ENCODE results near the gene WDFY4.

WDFY4 gene

DNA sequence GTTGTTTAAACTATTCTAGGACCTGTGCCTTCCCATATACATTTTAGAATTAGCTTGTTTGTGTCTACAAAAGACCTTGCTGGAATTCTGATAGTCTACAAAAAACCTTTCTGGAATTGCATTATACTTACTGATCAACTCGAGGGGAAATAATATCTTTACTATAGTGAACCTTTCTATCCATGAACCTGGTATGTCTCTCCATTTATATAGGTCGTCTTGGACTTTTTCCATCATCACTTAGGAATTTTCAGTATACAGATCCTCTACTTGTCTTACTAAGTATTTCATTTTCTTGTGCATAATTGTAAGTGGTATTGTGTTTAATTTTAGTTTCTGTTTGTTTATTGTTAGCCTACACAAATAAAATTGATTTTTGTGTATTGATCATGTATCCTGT, 101.1 kb downstream of the WDFY4 start:
- TF ChIP-seq TEAD4 (IDR thresholded peaks at IDR 0.05) (no peak), REST (IDR thresholded peaks at IDR 0.05; ENCODE audit: low read depth) (no peak), RAD21 (IDR thresholded peaks at IDR 0.05; ENCODE audit: low read depth) (no peak), FOXM1 (IDR thresholded peaks at IDR 0.05; ENCODE audit: borderline replicate concordance, low read depth) (no peak), TCF12 (IDR thresholded peaks at IDR 0.05; ENCODE audit: low read depth) (no peak), YY1 (IDR thresholded peaks at IDR 0.05; ENCODE audit: low read depth) (no peak)
- TF ChIP-seq, protein P1, sequence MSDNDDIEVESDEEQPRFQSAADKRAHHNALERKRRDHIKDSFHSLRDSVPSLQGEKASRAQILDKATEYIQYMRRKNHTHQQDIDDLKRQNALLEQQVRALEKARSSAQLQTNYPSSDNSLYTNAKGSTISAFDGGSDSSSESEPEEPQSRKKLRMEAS (IDR thresholded peaks at IDR 0.05) = no peak

- TF ChIP-seq, protein P1 (IDR thresholded peaks at IDR 0.05) = no peak
- TF ChIP-seq TEAD4 (IDR thresholded peaks at IDR 0.05) = no peak
- TF ChIP-seq NFIC (IDR thresholded peaks at IDR 0.05) = no peak
- TF ChIP-seq CREB1 (IDR thresholded peaks at IDR 0.05; ENCODE audit: low read depth) = no peak
- no peak for TF ChIP-seq CEBPB (IDR thresholded peaks at IDR 0.05)
- TF ChIP-seq EGR1 (IDR thresholded peaks at IDR 0.05) = no peak
- TF ChIP-seq REST (IDR thresholded peaks at IDR 0.05; ENCODE audit: low read depth) = no peak
- TF ChIP-seq FOXM1 (IDR thresholded peaks at IDR 0.05; ENCODE audit: borderline replicate concordance, low read depth) = no peak
- no peak for TF ChIP-seq RAD21 (IDR thresholded peaks at IDR 0.05; ENCODE audit: low read depth)
- TF ChIP-seq, protein P2, sequence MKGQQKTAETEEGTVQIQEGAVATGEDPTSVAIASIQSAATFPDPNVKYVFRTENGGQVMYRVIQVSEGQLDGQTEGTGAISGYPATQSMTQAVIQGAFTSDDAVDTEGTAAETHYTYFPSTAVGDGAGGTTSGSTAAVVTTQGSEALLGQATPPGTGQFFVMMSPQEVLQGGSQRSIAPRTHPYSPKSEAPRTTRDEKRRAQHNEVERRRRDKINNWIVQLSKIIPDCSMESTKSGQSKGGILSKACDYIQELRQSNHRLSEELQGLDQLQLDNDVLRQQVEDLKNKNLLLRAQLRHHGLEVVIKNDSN (IDR thresholded peaks at IDR 0.05) = no peak
- TF ChIP-seq TCF12 (IDR thresholded peaks at IDR 0.05; ENCODE audit: low read depth) = no peak
- TF ChIP-seq EP300 (IDR thresholded peaks at IDR 0.05; ENCODE audit: borderline replicate concordance) = no peak
- no peak for TF ChIP-seq TAF1 (IDR thresholded peaks at IDR 0.05; ENCODE audit: low read depth)
Observed at GRCh38 chr10:48786606-48787282, 102.1 kb downstream of the WDFY4 start.

DNA sequence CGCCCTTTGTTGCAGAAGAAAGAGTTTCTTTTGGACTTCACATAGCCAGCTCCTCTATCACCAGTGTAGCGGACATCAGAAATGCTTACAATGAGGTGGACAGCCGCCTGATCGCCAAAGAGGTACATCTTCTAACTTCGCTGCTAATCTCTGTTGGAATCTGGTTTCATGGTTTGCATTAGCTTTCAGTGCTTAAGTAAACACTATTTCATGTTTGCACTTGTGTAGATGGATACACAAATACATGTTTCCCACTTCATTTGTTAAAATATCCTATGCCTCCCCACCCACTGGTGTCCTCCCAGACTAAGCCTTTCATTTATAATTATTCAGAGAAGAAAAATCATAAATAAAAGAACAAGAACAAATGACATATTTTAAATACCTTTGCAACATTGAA, 103.9 kb downstream of the WDFY4 start:
- no peak for TF ChIP-seq RAD21 (IDR thresholded peaks at IDR 0.05; ENCODE audit: low read depth)
- TF ChIP-seq CEBPB (IDR thresholded peaks at IDR 0.05) = no peak
- no peak for TF ChIP-seq REST (IDR thresholded peaks at IDR 0.05; ENCODE audit: low read depth)
- no peak for TF ChIP-seq EP300 (IDR thresholded peaks at IDR 0.05; ENCODE audit: borderline replicate concordance)
- TF ChIP-seq EGR1 (IDR thresholded peaks at IDR 0.05) = no peak
- no peak for TF ChIP-seq TAF1 (IDR thresholded peaks at IDR 0.05; ENCODE audit: low read depth)
- no peak for TF ChIP-seq TEAD4 (IDR thresholded peaks at IDR 0.05)
- TF ChIP-seq, protein P2 (IDR thresholded peaks at IDR 0.05) = no peak
- TF ChIP-seq CREB1 (IDR thresholded peaks at IDR 0.05; ENCODE audit: low read depth) = no peak
- TF ChIP-seq YY1 (IDR thresholded peaks at IDR 0.05; ENCODE audit: low read depth) = no peak
- TF ChIP-seq NFIC (IDR thresholded peaks at IDR 0.05) = no peak
- TF ChIP-seq FOXM1 (IDR thresholded peaks at IDR 0.05; ENCODE audit: borderline replicate concordance, low read depth) = no peak
- no peak for TF ChIP-seq TCF12 (IDR thresholded peaks at IDR 0.05; ENCODE audit: low read depth)
- TF ChIP-seq, protein P1 (IDR thresholded peaks at IDR 0.05) = no peak
- no peak for TF ChIP-seq ZBTB7A (IDR thresholded peaks at IDR 0.05; ENCODE audit: low read depth)

All from Ishikawa (cell line).